ENCODE results near the gene CHRM2. TPM values are rescaled to one million over a fixed set of nuclear protein-coding genes. Genes with fewer than 3 reads are reported as not detected.

The CHRM2 gene
- total RNA-seq, 4 donors from 2014 or later: not detected

- Histone ChIP-seq H3K9me3 (no peaks in the 10 kb centered on the region), H3K27me3 (no peaks in the 10 kb centered on the region), H3K4me1 (no peaks in the 10 kb centered on the region), H3K4me3 (replicated peaks in 1 of 3) (no peak overlapping the region), H3K36me3 (no peaks in the 10 kb centered on the region), H3K27ac (no peak overlapping the region)
- no peak for DNase-seq
- intact Hi-C loops (cut with DNase I): no loop called here
- 93 to 95% methylated on average over 1 of the region's 1 CpG for WGBS, 2 donors
- no peak for TF ChIP-seq POLR2A (IDR thresholded peaks at IDR 0.05)
- no peak for TF ChIP-seq CTCF (IDR thresholded peaks at IDR 0.05)
Measured at GRCh38 chr7:137026176-137026500, 157.7 kb downstream of the CHRM2 start.

- WGBS, 2 donors: 91 to 93% methylated on average over 4 of the region's 4 CpGs
- Histone ChIP-seq H3K4me3 (replicated peaks in 1 of 3) (no peak overlapping the region), H3K4me1 (no peaks in the 10 kb centered on the region), H3K27me3 (no peaks in the 10 kb centered on the region), H3K9me3 (no peaks in the 10 kb centered on the region), H3K36me3 (no peaks in the 10 kb centered on the region), H3K27ac (no peak overlapping the region)
- DNase-seq: no peak
- no peak for TF ChIP-seq POLR2A (IDR thresholded peaks at IDR 0.05)
- TF ChIP-seq CTCF (IDR thresholded peaks at IDR 0.05): no peak
- intact Hi-C loops (cut with DNase I): no loop called here
Measured at GRCh38 chr7:137032436-137032835, 164.0 kb downstream of the CHRM2 start.

- Histone ChIP-seq H3K36me3 (no peaks in the 10 kb centered on the region), H3K27ac (no peak overlapping the region), H3K9me3 (no peaks in the 10 kb centered on the region), H3K4me3 (replicated peaks in 1 of 3) (no peak overlapping the region), H3K4me1 (no peaks in the 10 kb centered on the region), H3K27me3 (no peaks in the 10 kb centered on the region)
- no peak for DNase-seq
- TF ChIP-seq POLR2A (IDR thresholded peaks at IDR 0.05): no peak
- TF ChIP-seq CTCF (IDR thresholded peaks at IDR 0.05): no peak
- intact Hi-C loops (cut with DNase I): no loop called here
- WGBS, 2 donors: 85 to 86% methylated on average over 2 of the region's 2 CpGs
Measured at GRCh38 chr7:137036768-137037167, 168.3 kb downstream of the CHRM2 start.

GRCh38 chr7:137038706-137039105, 170.3 kb downstream of the CHRM2 start:
- no peaks in the 10 kb centered on the region for H3K9me3 ChIP-seq
- no peak overlapping the region for H3K27ac ChIP-seq
- intact Hi-C loops (cut with DNase I): no loop called here
- no peaks in the 10 kb centered on the region for H3K27me3 ChIP-seq
- H3K4me1 ChIP-seq: no peaks in the 10 kb centered on the region
- WGBS, 2 donors: 89 to 95% methylated on average over 2 of the region's 2 CpGs
- no peaks in the 10 kb centered on the region for H3K36me3 ChIP-seq
- TF ChIP-seq POLR2A (IDR thresholded peaks at IDR 0.05) (no peak), CTCF (IDR thresholded peaks at IDR 0.05) (no peak)
- H3K4me3 ChIP-seq (replicated peaks in 1 of 3): no peak overlapping the region
- no peak for DNase-seq

DNA sequence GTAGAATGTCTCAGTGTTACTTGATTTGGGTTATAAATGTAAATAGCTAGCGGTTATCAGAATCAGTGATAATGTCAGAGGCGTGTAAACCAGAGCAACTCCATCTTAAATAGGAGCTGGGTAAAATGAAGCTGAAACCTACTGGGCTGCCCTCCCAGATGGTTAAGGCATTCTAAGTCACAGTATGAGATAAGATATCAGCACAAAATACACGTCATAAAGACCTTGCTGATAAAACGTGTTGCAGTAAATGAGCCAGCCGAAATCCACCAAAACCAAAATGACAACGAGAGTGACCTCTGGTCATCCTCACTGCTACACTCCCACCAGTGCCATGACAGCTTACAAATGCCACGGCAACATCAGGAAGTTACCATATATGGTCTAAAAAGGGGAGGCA, 172.3 kb downstream of the CHRM2 start:
- no peaks in the 10 kb centered on the region for H3K4me1 ChIP-seq
- intact Hi-C loops (cut with DNase I): no loop called here
- H3K27me3 ChIP-seq: no peaks in the 10 kb centered on the region
- no peaks in the 10 kb centered on the region for H3K9me3 ChIP-seq
- H3K36me3 ChIP-seq: no peaks in the 10 kb centered on the region
- no peak overlapping the region for H3K27ac ChIP-seq
- DNase-seq: no peak
- H3K4me3 ChIP-seq (replicated peaks in 1 of 3): no peak overlapping the region
- WGBS, 2 donors: 91% methylated on average over 7 of the region's 7 CpGs
- TF ChIP-seq CTCF (IDR thresholded peaks at IDR 0.05) (no peak), POLR2A (IDR thresholded peaks at IDR 0.05) (no peak)

Data from thyroid gland (tissue), 4 donors.